HG02981 (cell line): Measurements from ENCODE around the gene RBM17.
"Not testable (repeated sequence)": the region's sequence is repeated elsewhere in the genome, so short reads cannot be mapped to it uniquely, and the experiment has no call there.

Experiments
- ATAC-seq: cut with Tn5 transposase; IDR thresholded peaks from one replicate; pipeline ENCODE4 v1.9.1; 2021; ENCODE audit warnings: mild to moderate bottlenecking, moderate library complexity; ENCODE audit not compliant: unreplicated experiment

RBM17 gene

DNA sequence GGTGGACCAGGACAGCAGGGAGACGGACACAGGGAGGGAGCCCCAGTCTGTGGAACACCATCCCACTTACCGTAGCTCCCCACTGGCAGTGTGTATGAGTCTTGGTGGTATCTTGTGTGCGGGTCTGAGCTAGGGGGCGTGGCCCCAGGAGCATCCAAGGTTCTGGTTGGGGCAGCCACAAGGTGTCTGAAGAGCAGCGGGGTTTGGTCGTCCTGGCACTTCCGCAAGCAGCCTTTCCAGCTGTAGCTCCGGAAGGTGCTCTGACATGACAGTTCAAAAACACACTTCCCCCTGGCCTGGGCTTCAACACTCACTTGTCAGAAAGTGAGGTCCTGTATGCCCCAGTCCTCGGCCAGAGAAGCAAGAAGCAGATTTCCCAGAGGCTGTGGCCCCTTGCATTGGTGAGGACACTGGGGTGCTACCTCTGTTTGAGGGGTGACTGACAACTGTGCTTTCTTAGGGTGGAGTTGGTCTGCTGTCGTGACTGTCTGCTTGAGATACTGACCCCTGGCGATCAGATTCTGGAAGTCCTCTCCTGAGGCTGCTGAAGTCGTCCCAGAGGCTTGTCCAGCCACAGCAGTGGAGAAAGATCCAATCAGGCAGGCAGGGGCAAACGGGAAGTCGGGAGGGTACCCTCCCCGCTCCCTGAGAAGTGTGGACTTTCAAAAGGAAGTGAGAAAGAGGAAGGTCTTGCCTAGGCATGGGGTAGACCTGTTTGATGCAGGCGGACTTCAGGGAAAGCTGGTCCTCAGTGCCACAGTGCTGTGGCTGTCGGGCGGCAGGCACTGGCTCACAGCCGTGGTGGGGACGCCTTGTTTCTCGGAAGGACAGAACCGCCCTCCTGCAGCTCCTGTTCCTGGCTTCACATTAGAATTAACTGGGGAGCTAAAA lies 62.5 kb downstream of the RBM17 start:
- ATAC-seq = peak; percentile 65

GRCh38 chr10:6153845-6154244 lies 65.0 kb downstream of the RBM17 start:
- no peak for ATAC-seq

DNA sequence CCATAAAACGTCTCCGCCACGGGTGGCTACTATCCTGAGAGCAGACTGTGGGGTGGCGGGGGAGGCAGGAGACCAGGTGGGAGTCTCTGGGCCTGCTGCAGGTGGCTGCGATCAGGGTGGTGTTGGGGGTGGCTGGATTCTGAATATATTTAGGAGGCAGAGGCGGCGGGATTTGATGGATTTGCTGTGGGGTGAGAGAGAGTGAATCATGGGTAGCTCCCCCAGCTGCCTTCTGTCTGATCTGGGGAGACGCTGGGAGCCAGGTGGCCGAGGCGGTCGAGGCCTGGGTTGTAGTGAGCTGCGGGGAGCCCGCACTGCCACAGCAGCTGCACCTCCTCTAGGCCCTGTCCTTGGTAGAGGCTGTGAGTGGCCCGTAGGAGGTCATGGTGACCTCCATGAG lies 65.7 kb downstream of the RBM17 start:
- no peak for ATAC-seq

- no peak for ATAC-seq
Measured at GRCh38 chr10:6158276-6158675, 69.4 kb downstream of the RBM17 start.

- no peak for ATAC-seq
Measured at GRCh38 chr10:6161921-6162320, 73.1 kb downstream of the RBM17 start.

- no peak for ATAC-seq
Measured at GRCh38 chr10:6162589-6163356, 73.9 kb downstream of the RBM17 start.

GRCh38 chr10:6163364-6164270 lies 74.8 kb downstream of the RBM17 start:
- peak; percentile 90 for ATAC-seq

DNA sequence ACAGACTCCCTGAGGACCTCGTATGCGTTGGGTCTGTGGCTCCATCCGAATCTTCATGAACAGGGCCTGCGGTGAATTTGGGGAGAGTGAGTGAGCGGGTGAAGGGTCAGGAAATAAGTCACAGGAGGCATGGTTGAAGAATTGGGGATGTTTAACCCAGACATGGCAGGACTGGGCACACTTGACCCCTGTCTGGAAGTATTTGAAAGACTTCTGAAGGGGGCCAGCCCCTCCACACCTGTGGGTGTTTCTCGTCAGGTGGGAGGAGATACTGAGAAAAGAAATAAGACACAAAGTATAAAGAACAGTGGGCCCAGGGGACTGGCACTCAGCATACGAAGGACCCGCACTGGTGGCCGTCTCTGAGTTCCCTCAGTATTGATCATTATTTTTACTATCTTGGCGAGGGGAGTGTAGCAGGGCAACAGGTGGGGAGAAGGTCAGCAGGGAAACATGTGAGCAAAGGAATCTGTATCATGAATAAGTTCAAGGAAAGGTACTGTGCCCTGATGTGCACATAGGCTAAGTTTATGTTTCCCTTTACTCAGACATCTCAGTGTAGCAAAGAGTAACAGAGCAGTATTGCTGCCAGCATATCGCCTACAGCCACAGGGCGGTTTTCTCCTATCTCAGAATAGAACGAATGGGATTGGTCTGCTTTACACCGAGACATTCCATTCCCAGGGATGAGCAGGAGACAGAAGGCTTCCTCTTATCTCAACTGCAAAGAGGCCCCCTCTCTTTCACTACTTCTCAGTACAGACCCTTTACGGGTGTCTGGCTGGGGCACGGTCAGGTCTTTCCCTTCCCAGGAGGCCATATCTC lies 75.6 kb downstream of the RBM17 start:
- peak; percentile 6 for ATAC-seq

DNA sequence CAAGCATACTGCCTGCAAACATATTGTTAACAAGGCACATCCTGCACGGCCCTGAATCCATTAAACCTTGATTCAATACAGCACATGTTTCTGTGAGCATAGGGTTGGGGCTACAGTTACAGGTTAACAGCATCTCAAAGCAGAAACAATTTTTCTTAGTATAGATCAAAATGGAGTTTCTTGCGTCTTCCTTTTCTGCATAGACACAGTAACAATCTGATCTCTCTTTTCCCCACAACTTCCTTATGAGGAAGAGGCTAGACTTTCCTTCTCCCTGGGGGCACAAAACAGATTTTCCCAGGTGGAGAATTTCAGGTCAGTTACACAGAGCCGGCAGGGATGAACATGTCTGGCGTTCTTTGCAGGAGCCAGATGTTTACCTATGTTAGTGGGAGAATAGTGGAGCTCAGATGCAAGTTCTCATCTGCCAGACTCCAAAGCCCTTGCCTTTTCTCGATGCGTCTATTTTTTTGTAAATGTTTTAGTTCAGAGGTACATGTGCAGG lies 76.4 kb downstream of the RBM17 start:
- ATAC-seq = no peak

DNA sequence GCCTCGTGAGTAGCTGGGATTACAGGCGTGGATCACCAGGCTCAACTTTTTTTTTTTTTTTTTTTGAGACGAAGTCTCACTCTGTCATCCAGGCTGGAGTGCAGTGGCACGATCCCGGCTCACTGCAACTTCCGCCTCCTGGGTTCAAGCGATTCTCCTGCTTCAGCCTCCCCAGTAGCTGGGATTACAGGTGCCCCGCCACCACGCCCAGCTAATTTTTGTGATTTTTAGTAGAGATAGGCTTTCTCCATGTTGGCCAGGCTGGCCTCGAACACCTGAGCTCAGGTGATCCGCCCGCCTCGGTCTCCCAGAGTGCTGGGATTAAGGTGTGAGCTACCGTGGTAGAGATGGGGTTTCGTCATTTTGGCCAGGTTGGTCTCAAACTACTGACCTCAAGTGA lies 77.1 kb downstream of the RBM17 start:
- not testable (repeated sequence) for ATAC-seq
